ENCODE measurements around the gene CHRND. TPM values are rescaled to one million over a fixed set of nuclear protein-coding genes. Genes with fewer than 3 reads are reported as not detected.

Gene CHRND
- total RNA-seq: not detected

GRCh38 chr2:232525791-232526371 is at the start of gene CHRND:
TSS of gene CHRND (plus strand) at chr2:232526160. CDS start at chr2:232526216, 56 bp downstream.
- ATAC-seq: no peak
- DNase-seq (ENCODE audit: low spot score): no peak

GRCh38 chr2:232476791-232477190 is 49.2 kb upstream of the CHRND start:
- ATAC-seq (no peak), DNase-seq (ENCODE audit: low spot score) (no peak)

DNA sequence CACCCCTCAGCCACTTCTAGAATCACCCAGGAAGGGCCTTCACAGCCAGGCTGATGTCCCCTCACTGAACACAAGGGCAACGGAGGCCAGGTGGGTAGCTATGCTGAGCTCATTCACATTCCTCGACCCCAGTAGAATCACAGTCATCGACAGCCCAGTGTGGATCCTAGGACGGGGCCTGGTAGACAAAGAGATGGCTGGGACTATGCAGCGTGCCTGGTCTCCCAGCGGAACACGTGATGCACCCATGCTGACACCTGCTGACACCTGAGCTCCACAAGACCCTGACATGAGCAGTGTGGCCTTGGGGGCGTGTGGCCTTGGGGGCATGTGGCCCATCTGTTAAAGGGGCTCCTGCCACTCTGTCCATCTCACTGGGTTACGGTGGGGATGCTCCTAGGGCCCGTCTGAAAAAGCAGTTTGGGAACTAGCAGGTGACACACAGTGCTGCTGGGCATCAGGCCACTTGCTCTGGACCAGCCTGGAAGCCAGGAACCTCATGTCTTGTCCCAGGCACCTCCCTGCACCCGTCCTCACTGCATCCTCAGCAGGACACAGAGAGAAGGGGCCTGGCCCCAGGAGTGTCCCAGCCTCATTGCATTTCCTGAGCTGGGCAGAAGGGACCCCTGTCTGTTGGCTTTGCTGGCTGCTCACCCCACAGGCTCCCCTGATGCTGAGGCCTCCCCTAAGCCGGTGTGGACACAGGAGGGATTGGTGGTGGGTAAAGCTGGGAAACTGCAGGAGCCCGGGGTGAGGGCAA is 48.0 kb upstream of the CHRND start:
- DNase-seq (ENCODE audit: low spot score): no peak
- ATAC-seq: no peak

DNA sequence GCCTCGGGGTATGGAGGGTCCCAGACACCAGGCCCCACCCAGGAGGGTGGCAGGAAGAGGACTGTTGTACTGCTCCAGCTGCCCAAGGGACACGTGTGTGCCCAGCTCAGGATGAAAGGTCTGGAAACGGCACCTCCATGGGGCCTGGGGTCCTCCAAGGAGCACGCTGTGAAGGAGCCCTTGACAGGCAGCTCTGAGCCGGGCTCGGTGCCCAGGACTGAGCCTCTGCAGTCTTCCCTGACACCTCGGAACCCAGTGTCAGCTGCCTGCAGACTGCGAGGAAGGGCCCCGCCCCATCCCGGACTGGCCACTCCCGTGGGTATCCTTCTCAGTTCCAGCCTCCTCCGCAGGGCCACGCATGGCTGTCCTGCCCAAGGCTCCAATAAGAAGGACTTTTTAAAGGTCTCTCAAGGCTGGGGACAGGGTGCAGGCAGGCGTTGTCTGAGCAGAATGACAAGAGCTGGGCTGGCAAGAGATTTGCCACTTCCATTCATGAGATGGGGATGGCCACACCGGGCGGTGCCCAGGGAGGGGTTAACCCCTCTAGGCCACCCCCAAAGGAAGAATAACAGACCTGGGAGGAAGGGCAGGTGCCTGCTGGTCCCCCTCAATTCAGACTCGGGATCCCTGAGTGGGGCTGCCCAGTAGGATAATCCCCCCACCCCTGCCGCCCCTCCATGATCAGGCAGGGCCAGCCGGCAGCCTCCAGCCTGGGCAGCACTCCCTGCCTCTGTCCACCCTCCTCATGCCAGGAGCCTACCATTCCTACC is 47.2 kb upstream of the CHRND start:
- DNase-seq (ENCODE audit: low spot score) (no peak), ATAC-seq (no peak)

- ATAC-seq: no peak
- no peak for DNase-seq (ENCODE audit: low spot score)
Measured at GRCh38 chr2:232479341-232480200, 46.4 kb upstream of the CHRND start.

DNA sequence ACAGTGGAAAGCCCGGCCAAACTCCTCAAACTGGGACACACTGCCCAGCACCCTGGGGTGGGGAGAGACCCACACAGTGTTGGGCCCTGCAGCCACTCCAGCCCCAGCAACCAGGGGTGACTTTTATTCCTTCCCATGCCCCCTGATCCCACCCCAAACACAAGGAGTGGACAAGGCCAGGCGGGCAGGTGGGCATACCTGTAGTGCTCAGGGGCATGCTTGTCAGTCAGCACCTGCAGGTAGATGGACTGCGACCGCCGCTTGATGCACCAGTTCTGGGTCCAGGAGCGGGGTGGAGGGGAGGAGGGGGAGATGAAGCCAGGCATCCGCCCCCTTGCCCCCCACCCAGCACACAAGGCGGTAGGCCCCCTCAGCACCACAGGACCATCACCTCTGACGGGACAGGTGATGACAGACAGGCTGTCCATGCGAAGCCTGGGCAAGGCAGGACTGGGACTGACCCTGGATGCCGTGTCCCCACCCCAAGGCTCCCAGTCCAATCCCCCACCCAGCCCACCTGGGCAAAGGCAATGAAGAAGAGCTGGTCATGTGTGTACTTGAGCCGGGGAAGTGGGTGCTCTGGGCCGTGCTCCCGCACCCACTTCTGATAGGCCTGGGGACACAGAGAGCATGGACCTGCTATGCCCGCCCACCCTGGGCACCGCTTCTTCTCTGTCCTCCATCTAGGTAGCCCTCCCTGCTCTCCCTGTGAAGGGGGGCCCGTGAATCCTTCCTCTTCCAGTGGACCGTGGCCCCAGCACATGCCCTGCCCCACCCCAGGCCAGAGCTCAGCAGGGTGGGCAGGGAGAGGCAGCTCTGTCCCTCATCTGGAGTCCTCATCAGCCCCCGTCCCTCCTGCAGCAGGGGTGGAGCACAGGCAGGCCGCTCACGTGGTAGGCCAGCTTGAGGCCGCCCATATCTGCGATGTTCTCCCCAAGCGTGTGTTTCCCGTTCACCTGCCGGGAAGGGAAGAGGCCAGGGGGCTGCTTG is 45.5 kb upstream of the CHRND start:
- DNase-seq (ENCODE audit: low spot score) (no peak), ATAC-seq (no peak)

DNA sequence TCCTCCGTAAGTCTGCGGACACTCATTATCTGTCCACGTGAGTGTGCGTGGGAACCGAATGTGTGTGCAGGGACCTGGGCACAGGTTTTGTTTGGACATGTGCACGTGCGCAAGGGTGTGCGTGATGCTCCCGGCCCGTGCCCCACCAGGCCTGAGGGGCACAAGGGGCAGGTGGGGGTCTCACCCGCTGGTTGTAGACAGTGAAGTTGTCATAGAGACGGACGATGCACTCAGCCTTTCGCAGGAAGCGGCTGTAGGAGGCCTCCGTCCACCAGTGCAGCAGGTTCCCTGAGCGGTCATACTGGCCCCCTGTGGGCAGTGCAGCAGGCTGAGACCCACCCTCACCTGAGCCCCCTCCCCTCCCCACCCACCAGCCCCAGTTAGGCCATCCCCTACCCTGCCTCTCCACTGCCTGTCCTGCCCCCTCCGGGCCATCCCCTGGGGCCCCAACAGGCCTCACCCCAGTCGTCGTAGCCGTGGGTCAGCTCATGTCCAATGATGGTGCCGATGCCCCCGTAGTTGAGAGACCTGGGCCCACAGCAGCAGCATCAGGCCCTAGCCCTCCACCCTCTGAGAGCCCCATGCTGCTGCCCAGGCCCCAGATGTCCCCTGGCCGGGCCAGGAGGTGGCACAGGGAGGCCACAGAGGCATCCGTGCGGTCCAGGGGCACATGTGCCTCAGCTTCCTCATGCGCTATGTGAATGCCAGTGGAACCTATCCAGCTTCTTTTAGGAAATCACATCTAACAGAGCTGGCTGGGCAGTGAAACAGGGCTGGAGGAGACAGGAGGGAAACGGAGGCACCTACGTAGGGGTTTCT is 44.4 kb upstream of the CHRND start:
- no peak for DNase-seq (ENCODE audit: low spot score)
- ATAC-seq: no peak

GRCh38 chr2:232482301-232483238 is 43.4 kb upstream of the CHRND start:
- ATAC-seq: no peak
- no peak for DNase-seq (ENCODE audit: low spot score)

- DNase-seq (ENCODE audit: low spot score) (no peak), ATAC-seq (no peak)
Measured at GRCh38 chr2:232483311-232483922, 42.5 kb upstream of the CHRND start.

- ATAC-seq (no peak), DNase-seq (ENCODE audit: low spot score) (no peak)
Measured at GRCh38 chr2:232483923-232484627, 41.9 kb upstream of the CHRND start.

- DNase-seq (ENCODE audit: low spot score): no peak
- no peak for ATAC-seq
Measured at GRCh38 chr2:232484628-232485347, 41.2 kb upstream of the CHRND start.

- ATAC-seq (no peak), DNase-seq (ENCODE audit: low spot score) (no peak)
Measured at GRCh38 chr2:232485348-232485756, 40.6 kb upstream of the CHRND start.

- no peak for ATAC-seq
- DNase-seq (ENCODE audit: low spot score): no peak
Measured at GRCh38 chr2:232485757-232486557, 40.0 kb upstream of the CHRND start.

DNA sequence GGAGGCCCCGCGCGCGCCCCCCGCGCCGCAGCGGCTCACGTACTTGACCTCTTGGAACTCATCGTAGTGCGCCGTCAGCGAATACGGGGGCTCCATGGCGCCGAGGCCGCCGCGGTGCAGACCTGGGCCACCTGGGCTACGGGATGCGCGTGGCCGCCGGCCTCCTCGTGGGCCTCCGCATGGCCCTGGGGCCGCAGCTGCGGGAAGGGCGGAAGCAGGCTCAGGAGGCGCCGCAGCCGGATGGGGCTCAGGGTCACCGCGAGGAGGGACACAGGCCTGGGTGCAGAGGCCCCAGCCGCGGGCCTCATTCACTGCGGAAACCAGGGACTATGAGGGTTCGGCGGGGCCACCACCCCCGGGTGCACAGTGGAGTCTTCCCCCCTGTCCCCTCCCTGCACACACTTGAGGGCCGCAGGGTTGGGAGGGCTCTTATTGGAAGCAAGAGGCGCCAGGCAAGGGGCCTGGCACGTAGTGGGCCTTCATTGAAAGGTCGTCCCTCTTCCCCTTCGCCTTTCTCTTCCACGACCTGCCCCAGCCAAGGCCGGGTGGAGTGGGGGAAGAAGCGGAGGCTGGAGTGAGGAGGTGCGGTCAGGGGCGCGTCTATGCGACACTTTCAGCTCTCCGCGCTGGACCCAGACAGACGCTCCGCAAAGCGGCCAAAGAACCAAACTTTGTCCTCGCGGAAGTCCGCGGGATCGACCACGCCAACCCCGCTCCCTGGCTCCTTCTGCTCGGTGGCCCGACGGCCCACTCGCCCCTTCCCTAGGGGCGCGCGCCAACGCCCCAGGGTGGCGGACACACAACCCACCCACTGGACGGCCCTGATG is 39.2 kb upstream of the CHRND start:
- DNase-seq (ENCODE audit: low spot score) (no peak), ATAC-seq (no peak)
